Amniotic stem cell (primary cell): ENCODE results near the gene ANKRD13D.

Source experiments
- DNase-seq: peaks from one replicate; lab custom pipeline; 2025; lab: John Stamatoyannopoulos, UW

ANKRD13D gene

GRCh38 chr11:67302571-67303131 is 13.5 kb downstream of the ANKRD13D start:
- no peak for DNase-seq

GRCh38 chr11:67303132-67303834 is 14.2 kb downstream of the ANKRD13D start, which contains the start of gene SSH3:
TSS of gene SSH3 (plus strand) at chr11:67303530. CDS start at chr11:67303626, 96 bp downstream.
- peak; percentile 31 for DNase-seq

- DNase-seq = no peak
These were observed 14.8 kb downstream of the ANKRD13D start for GRCh38 chr11:67303835-67304411.

GRCh38 chr11:67304511-67305113 is 15.5 kb downstream of the ANKRD13D start:
- no peak for DNase-seq

- DNase-seq = no peak
These were observed 17.9 kb downstream of the ANKRD13D start for GRCh38 chr11:67306769-67307544.

GRCh38 chr11:67307545-67308001 is 18.5 kb downstream of the ANKRD13D start:
- DNase-seq = no peak

- DNase-seq = no peak
These were observed 19.1 kb downstream of the ANKRD13D start for GRCh38 chr11:67308031-67308866.

- DNase-seq = no peak
These were observed 20.1 kb downstream of the ANKRD13D start for GRCh38 chr11:67309166-67309565.

- no peak for DNase-seq
These were observed 20.6 kb downstream of the ANKRD13D start for GRCh38 chr11:67309661-67310061.

GRCh38 chr11:67310246-67311050 is 21.3 kb downstream of the ANKRD13D start:
- DNase-seq = no peak

GRCh38 chr11:67311051-67311555 is 22.0 kb downstream of the ANKRD13D start:
- no peak for DNase-seq

GRCh38 chr11:67311556-67312082 is 22.5 kb downstream of the ANKRD13D start:
- DNase-seq = no peak

GRCh38 chr11:67312187-67313021 is 23.3 kb downstream of the ANKRD13D start:
- no peak for DNase-seq

GRCh38 chr11:67313125-67313890 is 24.2 kb downstream of the ANKRD13D start:
- DNase-seq = no peak

GRCh38 chr11:67314218-67314617 is 25.1 kb downstream of the ANKRD13D start:
- no peak for DNase-seq

GRCh38 chr11:67315325-67315909 is 26.3 kb downstream of the ANKRD13D start:
- no peak for DNase-seq

GRCh38 chr11:67316882-67317204 is 27.7 kb downstream of the ANKRD13D start:
- DNase-seq = no peak
